ENCODE measurements around the gene DRD3.

The DRD3 gene

DNA sequence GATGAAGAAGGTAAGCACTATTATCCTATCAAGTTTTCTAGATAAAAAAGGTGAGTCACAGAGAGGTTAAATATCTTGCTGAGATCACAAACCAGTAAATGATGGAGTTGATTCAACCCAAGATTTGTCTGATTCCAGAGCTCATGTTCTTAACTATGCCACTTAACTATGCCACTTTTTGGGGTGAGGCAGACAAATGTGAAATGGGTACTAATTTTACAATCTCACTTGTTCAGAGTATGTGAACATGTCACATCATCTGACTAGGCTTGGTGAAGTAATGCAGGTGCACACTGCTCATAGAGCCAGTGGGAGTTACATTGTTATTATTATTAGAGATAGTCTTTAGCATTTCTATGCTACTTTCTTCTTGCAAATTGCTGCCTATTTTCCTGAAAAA is 2.0 kb downstream of the DRD3 start:
- DNase-seq = no peak

DNA sequence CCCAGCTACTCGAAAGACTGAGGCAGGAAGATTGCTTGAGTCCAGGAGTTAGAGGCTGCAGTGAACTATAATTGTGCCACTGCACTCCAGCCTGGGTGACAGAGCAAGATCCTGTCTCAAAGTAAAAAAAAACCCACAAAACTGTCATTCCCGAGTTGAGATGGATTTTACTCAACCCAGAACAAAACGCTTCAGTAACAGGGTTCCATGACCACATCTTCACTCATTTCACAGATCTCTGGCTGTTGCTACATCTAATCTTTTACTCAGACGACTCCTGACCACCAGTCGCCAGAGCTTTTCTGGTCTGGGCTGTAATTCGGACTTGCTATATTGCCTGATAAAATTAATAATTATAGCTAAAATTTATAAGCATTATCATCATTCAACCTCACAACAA is 2.4 kb downstream of the DRD3 start:
- no peak for DNase-seq

DNA sequence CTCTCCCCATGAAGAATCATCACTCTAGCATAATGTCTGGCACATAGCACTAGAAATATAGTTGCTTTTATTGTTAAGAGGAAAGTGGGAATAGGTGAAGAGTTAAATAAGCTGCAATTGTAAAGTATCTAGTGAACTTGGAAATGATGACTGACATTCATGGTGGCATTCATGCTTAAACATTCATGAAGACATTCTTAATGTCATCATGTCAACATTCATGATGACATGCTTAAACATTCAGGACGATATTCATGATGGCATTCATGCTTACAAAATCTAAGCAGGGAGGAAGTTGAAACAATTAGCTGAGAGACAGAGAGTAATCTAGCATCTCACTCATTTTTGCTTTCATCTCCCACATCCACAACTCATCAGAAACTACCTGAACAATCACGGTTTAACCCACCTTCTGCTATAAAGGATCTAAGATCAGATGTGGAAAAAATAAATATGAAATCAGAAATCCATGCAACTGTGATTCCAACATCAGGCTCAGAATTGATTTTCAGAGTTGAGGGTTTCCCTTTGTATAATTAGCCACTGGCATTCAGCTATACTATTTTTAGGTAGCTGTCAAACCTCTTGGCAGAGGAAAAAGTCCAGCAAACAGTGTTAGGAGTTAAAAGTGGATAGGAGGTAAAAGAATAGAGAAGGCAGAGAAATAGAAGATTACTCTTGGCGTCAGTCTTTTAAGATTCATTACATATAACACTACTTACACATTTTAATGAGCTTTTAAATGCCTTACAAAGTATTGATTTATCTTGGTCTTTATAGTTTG is 3.5 kb downstream of the DRD3 start:
- no peak for DNase-seq

DNA sequence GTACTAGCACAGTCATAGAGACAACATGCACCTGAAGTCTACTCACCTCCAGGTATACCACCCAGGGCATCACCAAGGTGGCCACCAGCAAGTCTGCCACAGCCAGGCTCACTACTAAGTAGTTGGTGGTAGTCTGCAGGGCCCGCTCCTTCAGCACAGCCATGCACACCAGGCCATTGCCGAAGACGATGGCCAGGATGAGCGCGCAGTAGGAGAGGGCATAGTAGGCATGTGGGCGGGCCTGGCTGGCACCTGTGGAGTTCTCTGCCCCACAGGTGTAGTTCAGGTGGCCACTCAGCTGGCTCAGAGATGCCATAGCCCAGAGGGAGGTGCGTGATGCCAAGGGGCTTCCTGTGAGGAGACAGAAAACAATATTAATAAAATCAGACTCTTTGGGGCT is 7.2 kb downstream of the DRD3 start:
- no peak for DNase-seq

DNA sequence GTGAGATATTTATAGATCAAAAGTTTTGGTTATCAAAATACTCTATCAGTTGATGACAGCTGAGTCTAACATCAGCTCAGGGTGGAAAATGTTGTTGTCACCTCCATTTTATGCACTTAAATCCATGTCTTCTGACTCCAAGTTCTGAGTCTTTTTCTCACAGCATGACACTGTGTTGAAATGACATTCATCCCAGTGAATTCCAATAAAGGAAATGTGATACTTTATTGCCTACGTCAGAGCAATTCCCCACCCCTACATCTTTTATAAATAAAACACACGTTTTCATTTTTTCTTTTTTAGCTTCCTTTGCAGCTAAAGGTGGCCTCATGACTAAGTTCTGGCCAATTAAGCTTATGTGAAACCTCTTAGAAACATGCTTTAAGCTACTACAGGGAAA is 10.7 kb downstream of the DRD3 start:
- DNase-seq = no peak

DNA sequence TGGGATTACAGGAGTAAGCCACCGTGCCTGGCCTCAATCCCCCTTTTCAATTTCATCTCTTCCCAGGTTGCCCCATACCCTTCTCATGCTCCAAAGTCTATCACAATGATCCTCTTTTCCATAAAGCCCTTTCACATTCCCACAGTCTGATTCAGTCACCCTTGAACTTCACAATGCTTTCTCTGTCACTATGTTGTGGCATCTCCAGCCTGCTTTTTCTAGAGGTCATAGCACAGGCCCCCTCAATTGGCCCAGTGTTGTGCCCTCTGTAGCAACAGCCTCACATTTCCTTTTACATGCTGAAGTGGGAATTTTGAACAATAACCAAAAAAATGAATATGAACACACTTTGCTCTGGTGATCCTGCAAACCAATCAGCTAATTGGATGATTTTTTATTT is 21.5 kb downstream of the DRD3 start:
- no peak for DNase-seq

DNA sequence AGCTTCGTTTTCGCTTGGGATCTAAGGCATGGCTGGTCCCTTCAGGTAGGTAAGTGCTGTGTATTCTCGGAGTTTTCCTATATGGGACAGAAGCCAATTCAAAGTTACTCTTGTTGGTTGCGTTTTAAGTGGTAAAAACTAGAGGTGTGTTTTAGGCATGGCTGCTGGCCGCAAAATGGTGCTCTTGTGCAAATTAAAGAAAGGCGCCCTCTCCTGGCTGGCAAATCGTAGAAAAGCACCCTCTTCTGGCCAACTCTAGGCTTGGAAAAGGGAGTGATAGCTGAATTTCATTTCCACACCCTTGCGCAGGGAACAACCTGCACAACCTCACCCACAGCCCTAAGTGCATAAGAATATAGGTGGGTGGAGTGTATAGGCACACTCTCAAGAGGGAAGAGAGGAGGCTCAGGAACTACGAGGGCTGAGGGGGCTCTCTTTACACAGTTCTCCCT is 23.5 kb downstream of the DRD3 start:
- no peak for DNase-seq

DNA sequence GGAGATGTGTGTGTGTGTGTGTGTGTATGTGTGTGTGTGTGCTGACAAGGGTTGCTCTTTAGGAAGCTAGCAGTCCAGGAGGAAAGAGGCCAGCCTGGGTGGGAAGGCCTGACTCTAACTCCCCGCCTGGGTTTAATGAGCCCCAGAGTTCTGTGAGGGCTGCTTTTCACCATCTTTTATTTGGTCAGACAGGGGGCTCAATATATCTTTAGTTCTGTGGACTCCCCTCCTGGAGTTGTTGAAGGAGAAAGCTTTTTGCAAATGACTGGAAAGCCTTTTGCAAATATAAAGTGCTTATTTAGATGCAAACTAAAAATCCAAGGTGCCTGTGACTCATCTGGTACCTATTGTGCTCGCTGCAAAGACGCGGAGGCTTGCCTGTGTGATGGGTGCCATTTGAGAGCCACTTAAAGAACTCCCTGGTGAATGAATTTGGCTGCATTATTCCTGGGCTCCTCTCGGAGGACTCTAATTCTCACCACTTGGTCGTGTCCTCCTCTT is 24.5 kb downstream of the DRD3 start:
- no peak for DNase-seq

DNA sequence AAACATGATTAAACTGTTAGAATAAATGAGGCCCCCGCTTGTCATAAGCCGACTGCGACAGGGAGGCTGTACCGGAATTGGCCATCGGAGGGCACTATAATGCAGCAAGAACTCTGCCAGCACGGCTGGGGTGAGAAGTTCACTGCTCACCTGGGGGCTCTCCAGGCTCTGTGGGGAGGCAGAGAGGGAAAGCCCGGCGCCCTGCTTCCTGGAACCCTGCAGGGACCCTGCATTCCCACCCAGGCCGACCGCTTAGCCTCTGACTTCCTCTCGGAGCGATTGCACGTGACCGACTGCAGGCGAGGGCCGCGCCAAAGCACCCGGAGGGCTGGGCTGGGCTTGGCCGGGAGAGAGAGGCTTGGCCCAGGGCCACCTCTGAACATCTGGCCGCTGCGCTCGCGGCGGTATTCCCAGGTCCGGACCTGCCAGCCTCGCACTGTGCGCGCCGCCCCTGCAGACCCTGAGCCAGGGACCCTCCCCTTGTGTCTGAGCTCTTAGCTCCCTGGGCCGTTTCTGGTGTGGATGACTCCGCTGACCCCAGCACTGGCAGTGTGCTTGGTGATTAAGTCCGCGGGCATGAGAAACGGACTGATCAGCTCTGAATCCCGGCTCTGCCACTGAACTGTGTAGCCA is 26.2 kb downstream of the DRD3 start:
- DNase-seq = peak; percentile 71

DNA sequence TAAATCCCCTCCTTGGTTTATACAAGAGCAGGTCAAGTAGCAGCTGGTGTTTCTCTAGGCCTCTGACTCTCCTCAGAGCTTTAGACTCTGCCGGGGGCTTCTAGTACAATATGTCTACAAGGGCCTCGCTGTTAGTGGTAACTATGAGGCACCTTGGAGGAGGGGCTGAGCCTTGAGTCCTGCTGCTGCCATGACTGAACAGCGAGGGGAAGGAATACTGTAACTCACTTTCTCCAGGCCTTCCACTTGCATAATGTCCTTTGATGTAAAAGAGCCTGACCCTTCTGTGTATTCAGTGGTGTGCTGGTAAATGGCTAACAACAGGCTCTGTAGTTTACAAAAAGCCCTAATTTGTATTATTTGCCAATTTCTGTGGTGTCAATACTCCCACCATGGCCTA is 27.8 kb downstream of the DRD3 start:
- no peak for DNase-seq

DNA sequence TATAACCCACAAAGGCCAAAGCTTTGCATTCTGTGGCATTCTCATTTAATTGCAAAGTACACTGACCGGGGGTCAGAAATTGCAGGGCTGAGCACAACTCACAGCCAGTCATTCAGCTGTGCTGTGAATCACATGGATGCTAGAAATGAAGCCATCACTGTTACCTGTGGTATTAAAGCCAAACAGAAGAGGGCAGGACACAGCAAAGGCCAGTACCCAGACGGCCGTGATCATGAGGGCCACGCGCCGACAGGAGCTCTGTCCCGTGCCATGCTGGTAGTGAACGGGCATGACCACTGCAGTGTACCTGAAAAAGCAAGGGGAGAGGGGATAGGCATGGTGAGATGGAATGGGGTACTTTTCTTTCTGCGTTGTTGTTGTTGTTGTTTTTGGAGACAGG is 31.6 kb downstream of the DRD3 start:
- no peak for DNase-seq

DNA sequence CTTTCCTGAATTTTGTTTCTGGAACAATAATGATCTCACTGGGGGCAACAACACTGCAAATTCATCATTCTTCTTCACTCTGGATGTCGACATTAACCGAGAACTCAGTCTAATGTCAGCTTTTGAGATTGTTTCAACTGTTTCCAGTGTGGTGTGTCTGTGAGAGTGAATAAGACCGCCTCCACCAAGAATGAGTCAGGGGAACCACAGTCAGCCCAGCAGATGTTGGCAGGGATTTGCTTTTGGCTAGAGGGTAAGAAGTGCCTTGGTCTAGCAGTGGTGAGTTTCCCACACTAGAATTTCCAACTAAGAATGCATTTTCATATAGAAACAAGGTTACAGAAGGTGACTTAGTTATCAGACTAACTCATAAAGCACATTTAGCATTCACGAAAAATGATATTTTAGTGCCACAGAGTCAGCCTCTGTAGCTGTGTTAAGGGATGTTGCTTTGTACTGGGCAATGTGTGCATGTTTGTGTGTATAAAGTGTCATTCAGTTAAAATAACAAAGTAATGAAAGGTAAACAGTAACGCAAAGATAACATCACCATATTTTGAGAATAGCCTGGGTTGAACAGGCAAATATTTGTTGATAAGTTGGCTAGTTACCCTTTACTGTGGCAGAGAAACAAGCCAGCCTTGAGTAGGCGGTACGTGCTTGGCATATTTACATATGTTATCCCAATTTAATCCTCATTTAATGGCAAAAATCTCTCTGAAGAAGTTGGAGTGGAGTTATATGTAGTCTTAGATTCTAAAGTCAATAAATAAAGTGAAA is 33.8 kb downstream of the DRD3 start:
- DNase-seq = no peak

DNA sequence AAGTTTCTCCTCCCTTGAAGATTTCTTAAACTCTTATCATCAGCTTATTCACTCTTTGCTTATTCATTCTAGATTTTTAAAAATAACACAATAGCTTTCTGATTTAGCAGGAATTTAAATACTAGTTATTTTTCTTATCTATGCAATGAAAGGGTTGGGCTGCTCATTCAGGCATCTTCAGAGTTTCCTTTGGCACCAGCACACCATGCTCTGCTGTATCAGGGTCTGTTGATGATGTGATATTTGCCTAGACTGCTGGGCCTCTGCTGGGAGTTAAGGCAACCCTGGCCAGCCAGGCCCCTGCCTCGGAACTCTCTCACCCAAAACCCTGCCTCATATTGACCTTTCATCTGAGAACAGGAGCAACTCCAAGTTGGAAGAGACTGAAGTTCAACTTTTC is 35.0 kb downstream of the DRD3 start:
- no peak for DNase-seq

DNA sequence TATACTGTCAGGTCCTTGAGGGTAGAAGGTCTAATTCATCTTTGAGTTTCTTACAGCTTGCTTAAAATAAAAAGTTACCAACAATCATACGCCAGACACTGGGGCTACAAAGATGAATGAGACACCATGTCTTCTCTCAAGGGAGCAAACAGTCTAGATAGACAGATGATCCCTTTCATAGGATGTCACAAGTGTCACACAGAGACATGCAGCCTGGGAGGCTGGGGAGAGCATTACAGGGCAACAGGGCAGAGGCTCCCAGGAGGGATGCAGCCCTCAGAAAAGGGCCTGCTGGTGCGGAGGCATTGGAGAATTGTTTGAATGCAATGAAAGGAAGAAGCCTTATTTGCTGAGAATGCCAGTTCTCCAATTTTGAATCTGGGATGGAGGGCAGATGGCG is 39.0 kb downstream of the DRD3 start:
- no peak for DNase-seq

DNA sequence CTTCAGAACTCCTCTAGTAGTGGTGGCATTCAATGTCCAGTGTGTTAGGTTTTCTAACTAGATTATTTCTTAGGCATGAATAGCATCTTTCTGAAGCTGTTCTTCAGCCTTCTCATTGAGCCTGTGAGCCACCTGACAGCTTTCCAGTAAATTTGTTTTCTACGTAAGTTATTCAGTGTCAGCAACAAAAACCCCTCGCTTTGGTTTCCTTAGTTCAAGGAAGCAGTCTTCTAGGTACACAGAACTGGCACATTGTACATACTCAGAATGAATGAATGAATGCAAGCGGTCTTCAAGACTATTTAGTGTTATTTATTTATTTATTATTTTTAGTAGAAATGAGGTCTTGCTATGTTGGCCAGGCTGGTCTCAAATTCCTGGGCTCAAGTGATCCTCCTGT is 44.9 kb downstream of the DRD3 start:
- DNase-seq = no peak

DNA sequence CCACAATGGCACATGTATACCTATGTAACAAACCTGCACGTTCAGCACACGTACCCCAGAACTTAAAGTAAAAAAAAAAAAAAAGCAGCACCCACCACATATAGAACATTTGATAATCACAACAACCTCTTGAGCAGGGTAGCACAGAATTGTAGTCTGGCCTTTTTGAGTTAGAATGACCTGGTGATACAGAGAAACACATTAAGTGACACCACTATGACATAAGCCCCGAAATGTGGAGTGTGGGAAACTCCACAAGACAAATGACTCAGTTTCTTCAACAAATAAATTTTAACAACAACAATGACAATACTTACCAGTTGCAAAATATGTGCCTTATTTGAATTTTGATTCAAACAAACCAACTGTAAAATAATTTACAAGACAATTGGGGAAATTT is 46.4 kb downstream of the DRD3 start:
- no peak for DNase-seq

DNA sequence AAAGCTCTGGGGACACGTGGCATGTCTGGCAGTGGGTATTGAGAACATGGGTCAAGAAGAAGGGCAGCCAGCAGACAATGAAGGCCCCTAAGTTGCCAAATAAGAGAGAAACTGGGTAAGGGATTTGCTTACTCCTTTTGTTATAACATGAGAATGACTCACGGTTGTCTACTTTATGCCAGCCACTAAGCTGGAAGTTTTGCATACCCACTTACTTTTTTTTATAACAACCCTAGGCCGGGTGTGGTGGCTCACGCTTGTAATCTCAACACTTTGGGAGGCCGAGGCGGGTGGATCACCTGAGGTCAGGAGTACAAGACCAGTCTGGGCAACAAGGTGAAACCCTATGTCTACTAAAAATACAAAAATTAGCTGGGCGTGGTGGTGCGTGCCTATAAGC is 50.0 kb downstream of the DRD3 start:
- DNase-seq = no peak

DNA sequence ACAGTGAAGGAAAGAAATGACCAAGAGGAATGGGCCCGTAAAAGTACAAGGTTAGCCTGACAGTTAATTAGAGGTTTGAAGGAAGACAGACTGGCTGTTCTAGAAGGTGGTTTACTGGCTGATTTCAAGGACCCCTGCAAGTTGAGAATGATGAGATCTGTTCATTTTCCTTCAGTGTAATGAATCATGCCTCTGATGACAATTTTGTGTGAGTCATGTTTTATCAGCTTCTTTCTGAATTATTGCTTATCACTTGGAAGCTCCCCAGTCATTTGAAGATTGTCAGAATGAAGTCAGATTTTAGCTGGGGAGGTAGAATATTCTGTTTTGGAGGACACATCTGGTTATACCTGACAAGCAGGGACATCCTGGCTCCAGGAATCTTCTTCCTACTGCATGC is 50.6 kb downstream of the DRD3 start:
- no peak for DNase-seq

DNA sequence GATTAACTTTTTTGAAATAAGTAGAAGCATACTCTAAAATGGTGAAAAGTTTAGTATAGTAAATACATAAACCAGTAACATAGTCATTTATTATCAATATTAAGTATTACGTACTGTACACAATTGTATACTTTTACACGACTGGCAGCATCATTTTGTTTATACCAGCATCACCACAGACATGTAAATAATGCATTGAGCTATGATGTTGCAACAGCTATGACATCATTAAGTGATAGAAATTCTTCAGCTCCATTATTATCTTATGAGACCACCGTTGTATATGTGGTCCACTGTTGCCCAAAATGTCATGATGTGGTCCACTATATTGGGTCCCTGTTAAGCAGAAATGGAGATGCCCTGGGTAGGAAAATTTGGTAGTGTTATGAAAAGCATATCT is 51.3 kb downstream of the DRD3 start:
- DNase-seq = no peak

DNA sequence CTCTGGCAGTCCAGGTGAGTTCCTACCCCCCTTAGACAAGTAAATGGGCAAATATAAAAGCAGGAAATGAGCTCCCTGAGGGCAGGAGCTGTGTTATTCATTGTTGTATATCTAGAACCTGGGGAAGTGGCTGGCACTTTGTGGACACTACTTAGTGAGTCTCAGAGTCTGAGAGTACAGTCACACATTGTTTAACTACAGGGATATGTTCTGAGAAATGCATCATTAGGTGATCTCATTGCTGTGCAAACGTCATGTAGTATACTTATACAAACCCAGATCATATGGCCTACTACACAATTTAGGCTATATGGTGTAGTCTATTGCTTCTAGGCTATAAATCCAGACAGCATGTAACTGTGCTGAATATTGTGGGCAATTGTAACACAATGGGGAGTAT is 52.4 kb downstream of the DRD3 start:
- DNase-seq = no peak

DNA sequence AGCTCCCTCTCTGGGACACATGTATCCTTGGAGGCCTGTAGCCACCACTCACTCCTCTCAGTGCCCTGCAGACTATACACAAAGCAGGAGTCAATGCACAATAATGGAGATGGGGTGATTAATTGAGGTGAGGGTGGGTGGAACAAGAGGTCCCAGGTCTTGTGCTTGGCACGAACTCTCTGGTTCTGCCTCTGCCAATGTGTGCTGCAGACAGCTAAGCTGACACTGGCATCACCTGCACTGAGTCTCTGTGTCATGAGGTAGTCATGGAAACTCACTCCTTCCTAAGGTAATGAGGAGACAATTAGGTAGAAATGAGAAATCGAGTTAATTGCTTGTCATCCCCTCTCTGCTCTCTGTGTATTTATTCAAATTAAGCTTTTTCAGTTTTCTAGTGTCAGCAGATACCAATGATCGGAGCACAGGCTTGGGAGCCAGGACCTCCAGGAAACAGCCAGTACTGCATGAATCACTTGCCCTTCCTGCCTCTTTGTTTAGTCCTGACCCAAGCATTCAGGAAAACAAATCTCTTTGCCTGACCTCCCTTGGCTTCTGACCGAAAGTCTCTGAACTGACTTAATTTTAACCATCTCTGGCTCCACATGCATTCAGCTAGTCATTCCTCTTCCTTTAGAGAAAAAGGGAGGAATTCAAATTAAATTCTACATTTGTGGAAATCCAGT is 56.7 kb downstream of the DRD3 start:
- DNase-seq = no peak

DNA sequence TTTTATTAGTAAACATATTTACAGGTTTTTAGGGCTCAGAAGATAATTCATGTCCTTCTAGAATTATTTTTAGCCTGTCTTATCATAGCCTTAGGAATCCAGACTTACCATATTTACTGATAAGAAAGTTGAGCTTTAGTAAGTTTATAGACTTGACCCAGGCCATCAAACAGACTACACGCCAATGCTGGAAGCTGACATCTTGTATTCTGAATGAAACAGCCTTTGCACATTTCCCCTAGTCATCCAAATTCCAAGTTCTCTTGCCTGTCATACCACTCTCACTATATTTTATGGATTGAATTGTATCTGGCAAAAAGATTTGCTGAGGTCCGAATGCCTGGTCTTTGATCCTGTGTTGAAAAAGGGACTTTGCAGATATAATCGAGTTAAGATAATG is 58.6 kb downstream of the DRD3 start:
- DNase-seq = no peak

DNA sequence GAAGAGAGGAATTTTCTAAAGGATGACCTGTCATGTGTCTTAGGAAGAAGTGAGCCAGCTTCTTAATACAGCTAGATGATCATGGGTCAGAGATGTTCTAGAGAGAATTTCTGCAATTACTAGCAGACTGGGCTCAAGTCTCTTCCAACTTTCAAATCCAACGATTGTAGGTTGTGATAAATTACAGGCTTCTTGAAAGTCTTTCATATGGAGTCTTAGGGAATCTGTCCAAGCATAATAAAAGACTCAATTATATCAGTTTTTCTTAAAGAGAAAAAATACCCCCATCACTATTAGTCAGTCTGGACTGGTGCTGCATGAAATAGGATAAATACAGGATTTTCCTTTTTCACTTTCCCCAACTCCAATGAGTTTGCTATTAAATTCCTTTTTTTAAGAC is 59.1 kb downstream of the DRD3 start:
- DNase-seq = no peak

All from activated CD4-positive, alpha-beta T cell treated with anti-CD3 and anti-CD28 coated beads for 1 hour (primary cell).